LNCaP clone FGC (cell line): ENCODE results near the gene CSTF1.

Source experiments
- DNase-seq: peaks from one replicate; pipeline ENCODE4 v3.0.0-alpha.2; 2011; ENCODE audit warnings: low read depth
- H3K4me3 ChIP-seq: 2 replicates; pipeline ENCODE4 v1.5.1; 2011; ENCODE audit warnings: mild to moderate bottlenecking, low read depth, low read length, control low read depth
- CTCF ChIP-seq: IDR thresholded peaks from 2 replicates; pipeline ENCODE4 v1.5.1; 2012; ENCODE audit warnings: mild to moderate bottlenecking; ENCODE audit not compliant: control insufficient read depth, insufficient read depth; ENCODE audit errors: extremely low read depth

The CSTF1 gene

GRCh38 chr20:56392132-56392880 is at the start of gene CSTF1, which contains the start of gene AURKA:
CSTF1 (plus strand) TSS chr20:56392645; CDS start chr20:56395553, 2,908 bp downstream.
AURKA (minus strand) TSS chr20:56392215; CDS start chr20:56388197, 4,018 bp downstream.
- peak; percentile 99 for DNase-seq
- peak within 1 kb of the TSS; percentile 90 for H3K4me3 ChIP-seq
- TF ChIP-seq CTCF: no peak

GRCh38 chr20:56342783-56343182 is 49.7 kb upstream of the CSTF1 start:
- no peak for TF ChIP-seq CTCF
- H3K4me3 ChIP-seq: no peak overlapping the region
- no peak for DNase-seq

- DNase-seq: no peak
- TF ChIP-seq CTCF: peak; percentile 92
- 0 out of 2 replicates have a peak overlapping the region, but pooled peaks have one; percentile 20 for H3K4me3 ChIP-seq
Measured at GRCh38 chr20:56343861-56344381, 48.5 kb upstream of the CSTF1 start.

GRCh38 chr20:56345911-56346310 is 46.5 kb upstream of the CSTF1 start:
- no peak for TF ChIP-seq CTCF
- DNase-seq: no peak
- H3K4me3 ChIP-seq: no peak overlapping the region

GRCh38 chr20:56347628-56348304 is 44.7 kb upstream of the CSTF1 start:
- no peak for TF ChIP-seq CTCF
- no peak for DNase-seq
- no peak overlapping the region for H3K4me3 ChIP-seq

GRCh38 chr20:56348305-56348693 is 44.1 kb upstream of the CSTF1 start:
- no peak for TF ChIP-seq CTCF
- no peak overlapping the region for H3K4me3 ChIP-seq
- DNase-seq: peak; percentile 67
